ENCODE data around the gene RBM17.
"Not testable (repeated sequence)": the region's sequence is repeated elsewhere in the genome, so short reads cannot be mapped to it uniquely, and the experiment has no call there.

The RBM17 gene, protein sequence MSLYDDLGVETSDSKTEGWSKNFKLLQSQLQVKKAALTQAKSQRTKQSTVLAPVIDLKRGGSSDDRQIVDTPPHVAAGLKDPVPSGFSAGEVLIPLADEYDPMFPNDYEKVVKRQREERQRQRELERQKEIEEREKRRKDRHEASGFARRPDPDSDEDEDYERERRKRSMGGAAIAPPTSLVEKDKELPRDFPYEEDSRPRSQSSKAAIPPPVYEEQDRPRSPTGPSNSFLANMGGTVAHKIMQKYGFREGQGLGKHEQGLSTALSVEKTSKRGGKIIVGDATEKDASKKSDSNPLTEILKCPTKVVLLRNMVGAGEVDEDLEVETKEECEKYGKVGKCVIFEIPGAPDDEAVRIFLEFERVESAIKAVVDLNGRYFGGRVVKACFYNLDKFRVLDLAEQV

DNA sequence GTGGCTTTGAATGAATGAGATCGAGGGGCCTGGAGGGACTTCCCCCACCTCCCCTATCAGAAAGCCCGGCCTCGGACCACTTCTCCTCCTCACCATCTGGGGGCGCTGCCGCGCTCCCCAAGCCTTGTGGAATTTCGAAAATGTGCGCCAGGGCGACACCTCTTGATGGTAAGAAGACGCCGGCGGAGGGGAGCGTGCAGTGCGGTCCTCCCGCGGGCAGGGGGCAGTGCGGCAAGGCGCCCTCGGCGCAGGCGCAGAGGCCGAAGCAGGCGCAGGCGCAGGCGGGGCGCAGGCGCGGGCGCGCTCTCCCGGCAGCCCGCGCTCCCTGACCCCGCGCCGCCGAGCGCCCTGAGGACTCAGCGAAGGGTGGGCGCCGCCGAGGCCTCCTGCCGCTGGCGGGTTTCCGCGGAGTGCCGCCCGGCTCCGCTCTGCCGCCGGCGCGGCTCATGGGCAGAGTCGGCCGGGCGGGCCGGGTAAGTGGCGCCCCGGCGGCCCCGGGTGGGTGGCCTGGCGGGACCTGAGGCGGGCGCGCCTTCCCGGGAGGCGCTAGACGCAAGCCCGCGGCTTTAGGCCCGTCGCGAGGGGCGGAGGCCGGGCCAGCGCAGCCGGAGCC is at the start of gene RBM17:
TSS of gene RBM17 (plus strand) at position 314 of the 613 bp plus-strand sequence. CDS start 8,032 bp downstream, outside the sequence.
- DNase-seq: peak; percentile 100

DNA sequence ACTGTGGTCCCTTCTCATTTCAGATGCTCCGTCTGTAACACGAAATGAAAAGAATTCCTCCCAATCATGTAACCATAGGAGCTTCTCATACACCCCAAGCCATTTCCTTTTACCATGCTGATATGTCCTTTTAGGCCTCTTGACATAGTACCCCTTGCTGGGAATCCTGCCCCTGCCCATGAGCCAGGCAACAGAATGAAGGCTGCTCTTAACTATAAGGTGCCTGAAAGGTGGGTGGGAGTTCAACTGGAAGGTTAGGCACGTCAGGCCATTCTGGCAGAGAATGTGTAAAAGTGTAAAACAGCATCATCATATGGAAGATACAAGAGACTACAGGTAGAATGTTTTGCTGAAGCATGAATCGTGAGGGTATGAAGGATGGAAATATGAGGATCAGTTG is 49.1 kb upstream of the RBM17 start:
- no peak for DNase-seq

DNA sequence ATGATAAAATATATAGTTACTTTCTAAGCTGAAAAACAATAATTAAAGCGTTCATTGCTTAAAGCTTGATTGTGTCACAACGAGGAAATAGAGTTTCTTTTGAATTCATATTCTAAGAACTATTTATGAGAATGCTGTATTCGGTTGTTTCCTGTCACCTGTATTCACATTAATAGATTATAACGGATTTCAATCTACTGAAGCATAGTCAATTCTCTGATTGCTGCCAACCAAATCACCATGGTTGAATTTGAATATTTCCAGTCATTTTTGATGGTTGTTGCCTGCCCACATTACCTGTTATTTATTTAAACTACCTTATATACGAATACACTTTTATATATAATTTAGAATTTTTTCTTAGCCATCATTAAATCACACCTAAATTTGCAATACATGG is 48.6 kb upstream of the RBM17 start:
- DNase-seq: no peak

DNA sequence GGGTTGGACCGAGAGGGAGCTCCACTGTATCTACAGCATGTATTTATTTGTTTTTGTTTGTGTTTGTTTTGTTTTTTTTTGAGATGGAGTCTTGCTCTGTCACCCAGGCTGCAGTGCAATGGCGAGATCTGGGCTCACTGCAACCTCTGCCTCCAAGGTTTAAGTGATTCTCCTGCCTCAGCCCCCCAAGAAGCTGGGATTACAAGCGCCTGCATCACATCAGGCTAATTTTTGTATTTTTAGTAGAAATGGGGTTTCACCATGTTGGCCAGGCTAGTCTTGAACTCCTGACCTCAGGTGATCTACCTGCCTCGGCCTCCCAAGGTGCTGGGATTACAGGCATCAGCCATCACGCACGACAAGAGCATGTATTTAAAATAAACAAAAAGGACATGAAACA is 45.5 kb upstream of the RBM17 start:
- not testable (repeated sequence) for DNase-seq

DNA sequence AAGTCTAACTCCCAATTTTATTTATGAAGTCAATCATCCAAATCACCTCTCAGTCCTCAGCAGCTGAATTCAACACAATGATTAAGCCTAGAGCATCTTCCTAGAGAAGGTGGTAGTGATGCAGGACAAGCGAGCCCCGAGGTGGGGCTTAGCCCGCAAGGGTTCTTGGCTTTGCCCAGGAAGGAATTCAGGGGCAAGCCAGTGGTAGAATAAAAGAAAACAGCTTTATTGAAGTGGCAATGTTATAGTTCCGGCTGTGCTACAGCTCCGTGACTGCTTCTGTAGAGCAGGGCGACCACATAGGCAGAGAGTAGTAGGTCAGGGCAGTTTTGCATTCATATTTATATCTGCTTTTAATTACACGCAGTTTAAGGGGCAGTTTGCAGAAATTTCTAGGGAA is 44.8 kb upstream of the RBM17 start:
- DNase-seq: no peak

DNA sequence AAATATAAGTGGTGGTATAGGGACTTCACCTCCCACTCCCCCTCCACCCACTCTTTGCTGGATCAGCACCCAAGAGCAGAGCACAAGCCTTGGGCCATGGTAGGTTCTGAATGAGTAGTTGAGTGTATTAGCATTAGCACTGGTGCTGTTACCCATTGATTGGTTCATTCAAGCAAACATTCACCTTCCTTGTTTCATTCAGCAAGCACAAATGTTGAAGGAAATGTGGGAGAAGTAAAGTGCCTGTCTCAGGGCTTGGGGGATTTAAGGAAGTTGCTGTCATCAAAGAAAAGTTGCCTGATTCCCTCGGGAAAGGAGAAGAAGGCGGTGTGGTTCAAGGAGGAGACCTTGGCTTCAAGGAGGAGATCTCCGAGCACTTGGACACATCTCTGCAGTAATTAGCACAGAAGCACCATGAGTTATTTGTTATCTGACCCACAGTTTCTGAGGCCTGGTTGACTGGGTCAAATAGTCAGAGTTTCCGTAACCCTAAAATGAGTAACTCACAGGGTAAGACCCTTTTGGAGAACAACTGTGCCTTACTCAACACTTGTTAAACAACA is 44.0 kb upstream of the RBM17 start:
- DNase-seq: no peak

DNA sequence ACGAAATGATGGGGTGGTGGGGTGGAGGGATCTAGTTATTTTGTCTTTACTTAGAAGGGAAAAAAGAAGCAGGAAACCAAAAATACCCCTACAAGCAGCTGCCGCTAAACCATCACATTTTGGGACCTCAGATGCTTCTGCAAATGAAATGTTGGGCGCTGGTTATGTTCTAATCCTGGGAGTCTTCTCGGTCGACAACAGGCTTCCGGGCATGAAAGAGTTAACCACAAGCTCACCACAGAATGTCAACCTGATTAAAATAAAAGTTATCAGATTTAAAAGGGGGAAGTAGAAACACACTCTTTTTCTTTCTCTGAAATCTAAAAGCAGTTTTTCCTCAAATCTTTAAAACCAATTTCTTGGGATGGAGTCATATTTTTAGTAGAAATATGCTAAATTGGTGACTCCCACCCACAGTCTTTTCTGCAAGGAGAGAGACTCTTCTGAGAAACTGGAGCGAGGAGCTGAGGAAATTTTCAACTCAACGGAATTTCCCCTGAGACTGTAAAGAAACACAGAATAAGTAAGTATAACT is 43.5 kb upstream of the RBM17 start:
- peak; percentile 16 for DNase-seq

DNA sequence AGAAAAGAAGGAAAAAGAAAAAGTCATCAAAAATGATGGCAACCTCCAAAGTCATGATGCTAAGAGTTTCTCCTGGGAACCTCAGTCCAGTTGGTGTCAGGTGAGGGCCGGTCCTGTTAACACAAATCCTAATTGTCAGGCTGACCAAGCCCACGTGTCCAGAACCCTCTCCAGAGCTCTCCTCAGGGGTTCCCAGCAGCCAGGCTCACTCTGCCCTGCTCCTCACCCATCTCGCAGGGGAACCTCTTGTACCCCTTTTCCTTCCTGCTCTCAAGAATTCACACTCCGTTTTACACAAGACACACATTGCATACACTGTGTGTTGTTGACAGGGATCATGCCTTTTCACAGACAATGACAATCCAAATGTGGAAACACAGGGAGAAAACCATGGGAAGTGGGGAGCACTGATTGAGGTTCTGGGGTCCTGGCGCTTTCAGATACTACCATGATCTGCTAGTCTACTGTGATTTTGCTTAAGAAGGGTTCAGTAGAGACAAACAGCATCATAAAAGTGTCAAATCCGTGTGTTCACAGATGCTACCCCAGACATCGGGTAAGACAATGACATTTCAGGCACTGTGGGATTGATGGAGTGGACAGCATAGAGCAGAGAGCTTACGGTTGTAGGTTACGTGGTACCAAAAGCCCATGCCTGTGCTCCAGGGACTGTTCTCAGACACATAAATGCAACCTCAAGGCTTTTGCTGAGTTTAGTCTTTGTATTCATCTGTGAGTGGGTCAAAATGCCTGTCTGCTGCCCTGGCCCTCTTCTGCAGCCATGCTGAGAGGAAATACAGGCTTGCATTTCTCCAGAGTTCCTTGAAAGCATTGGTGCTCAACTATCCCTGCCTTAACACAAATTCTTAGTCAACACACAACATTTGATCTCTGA is 42.7 kb upstream of the RBM17 start:
- DNase-seq: peak; percentile 18

DNA sequence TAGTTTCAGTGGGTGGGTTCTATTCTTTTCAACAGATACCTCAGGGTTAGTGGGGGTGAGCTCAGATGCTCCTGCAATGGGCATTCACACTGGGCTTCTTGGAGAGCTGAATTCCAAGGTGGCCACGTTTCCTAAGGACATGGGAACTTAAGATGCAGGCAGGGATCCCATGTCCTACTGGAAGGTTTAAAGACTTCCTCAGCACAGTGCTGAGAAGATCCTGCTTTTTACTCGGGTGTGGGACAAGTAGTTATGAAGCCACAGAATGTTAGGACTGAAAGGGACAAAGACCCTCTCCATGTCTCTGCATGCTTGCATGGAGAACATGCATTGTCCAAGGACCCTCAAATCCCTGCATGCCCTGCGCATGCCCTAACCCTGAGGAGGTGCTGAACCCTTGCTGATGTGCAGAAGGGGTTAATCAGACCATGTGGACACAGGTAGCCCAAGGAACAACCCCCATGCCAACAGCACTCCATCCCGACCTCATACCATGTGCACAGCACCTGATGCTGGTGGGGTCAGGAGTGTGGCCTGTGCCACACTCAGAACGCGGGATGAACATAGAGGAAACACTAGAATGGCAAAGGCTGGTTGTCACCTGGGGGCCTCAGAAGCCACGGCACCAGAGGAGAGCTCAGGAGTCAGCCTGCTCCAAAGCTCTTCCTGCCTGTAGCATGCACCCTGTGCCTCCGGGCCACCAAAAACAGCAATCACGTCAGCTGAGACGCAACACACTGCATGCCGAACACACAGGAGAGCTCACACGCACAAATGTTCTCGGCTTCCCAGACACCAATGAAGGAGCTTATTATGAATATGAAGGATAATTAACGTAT is 41.8 kb upstream of the RBM17 start:
- DNase-seq: peak; percentile 19

DNA sequence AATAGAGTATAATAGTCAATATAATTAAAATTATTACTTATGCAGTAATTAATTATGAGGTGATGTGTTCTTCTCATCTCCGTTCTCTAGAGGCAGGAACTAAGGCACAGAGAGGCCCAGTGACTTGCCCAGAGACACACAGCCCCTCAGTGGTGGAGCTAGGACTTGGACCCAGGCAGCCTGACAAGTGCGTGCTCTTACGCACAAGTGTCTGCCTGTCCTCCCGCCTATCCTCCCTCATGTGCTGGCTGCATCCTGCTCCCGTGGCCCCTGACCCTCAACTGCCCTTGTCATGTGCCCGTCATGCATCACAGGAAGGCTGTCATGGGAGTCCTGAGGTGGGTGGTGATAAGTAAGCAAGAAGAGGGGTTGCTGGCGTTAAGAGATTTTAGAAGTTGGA is 41.0 kb upstream of the RBM17 start:
- DNase-seq: peak; percentile 17

DNA sequence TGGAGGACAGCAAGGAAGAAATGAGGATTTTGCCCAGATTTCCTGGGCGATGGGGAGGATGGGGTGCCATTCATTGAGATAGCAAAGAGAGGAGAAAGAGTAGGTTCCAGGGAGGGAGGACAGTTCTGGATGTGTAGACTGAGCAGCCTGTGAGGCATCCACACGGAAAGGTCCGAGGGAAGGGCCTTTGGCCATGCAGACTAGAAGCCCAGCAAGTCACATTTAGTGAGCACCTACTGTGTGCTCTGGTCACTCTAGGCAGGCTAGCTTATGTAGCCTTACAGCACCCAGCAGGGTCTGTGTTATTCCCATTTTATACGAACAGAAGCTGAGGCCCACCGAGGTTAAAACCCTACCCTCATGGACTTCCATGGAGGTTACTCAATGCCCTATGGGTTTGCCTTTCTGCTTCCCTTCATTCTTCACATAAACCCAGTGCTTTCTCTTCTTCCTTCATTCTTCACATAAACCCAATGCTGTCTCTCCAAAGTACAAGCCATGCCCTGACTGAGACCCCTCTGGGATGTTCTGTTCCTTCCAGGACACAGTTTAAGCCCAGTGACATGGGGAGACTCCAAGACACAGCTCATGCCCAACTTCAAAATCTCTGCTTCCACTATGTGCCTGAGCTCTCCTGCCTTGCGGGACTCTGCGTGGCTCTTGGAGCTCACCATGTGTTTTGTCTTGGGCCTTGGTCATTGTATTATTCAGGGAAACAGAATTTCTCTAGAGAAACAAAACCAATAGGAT is 40.4 kb upstream of the RBM17 start:
- peak; percentile 12 for DNase-seq

DNA sequence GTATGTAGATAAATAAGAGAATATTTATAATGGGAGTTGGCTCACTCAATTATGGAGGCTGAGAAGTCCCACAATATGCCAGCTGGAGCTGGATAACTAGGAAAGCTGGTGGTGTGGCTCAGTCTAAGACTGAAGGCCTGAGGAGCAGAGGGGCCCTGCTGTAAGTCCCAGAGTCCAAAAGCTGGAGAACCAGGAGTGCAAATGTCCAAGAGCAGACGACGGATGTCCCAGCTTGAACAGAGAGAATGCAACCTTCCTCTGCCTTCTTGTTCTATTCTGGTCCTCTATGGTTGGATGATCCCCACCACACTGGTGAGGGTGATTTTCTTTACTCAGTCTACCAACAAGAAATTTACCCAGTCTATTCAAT is 39.8 kb upstream of the RBM17 start:
- DNase-seq: peak; percentile 14

DNA sequence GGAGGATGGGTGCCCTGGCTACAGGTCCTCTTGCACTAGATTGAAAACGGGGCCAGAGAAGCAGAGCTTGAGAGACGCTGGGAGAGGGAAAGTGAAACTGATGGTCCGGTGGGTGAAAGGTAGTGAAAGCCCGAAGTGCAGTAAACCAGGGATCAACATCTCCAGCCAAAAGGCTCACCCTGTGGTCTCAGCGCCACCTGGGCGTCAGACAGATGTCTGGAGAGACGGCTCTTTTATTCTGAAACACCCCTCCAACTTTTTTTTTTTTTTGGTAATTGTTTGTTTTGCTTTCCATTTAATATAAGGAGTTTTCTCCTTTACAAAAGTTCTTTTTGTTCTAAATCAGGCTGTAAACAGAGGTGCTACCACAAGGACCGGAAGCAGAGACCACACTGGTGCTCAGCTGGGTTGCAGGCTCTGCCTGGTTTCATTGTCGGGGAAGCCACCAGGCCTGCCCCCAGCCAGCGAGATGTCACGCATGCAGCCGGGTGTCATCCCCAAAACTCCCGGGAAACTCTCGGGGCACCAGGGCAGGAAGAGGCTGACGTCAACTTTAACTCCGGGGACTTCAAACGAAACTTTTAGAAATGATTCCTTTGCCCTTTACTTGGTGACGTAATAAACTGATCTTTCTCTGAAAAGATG is 37.9 kb upstream of the RBM17 start:
- DNase-seq: peak; percentile 87

DNA sequence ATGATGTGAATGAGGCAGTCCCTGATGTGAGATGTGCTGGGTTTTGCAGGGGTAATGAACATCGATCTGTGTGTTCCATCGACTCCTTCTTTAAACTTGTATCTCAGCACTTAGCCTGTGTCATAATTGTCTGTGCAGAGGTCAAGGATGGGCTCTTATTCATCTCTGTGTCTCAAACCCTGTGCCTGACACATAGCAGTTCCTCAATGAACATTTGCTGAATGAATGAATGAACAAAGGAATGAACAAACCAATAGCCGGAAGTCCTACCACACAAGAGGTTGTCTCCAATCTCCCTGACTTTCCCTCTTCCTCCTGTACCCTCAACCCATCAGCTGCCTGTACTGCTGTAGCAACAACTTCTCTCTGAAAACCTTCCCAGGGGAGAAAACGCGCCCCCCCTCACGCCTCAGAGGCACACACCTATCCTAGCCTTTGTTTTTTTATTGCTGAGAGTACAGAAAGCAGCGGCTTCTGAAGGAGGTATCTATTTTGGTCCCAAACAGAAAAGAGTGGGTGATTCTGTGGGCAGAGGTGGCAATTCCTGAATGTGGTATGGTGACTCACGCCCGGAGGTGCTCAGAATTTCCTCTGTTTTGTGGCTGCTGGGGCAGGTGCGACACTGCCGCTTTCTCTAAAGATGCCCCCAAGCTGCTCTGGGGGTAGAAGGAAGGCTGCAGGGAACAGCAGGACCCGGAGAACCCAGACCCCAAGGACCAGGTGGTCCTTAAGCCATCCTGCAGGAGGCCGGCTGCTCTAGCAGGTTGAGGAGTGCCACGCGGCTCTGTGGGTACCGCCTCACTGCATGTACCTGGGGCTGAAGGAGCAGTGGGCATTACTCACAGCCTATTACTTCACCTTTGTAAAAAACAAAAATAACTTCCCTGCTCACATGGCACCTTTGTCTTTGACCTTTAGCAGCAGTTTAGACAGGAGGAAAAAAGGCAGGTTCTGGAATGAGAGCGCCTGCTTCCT is 36.3 kb upstream of the RBM17 start:
- DNase-seq: peak; percentile 80

DNA sequence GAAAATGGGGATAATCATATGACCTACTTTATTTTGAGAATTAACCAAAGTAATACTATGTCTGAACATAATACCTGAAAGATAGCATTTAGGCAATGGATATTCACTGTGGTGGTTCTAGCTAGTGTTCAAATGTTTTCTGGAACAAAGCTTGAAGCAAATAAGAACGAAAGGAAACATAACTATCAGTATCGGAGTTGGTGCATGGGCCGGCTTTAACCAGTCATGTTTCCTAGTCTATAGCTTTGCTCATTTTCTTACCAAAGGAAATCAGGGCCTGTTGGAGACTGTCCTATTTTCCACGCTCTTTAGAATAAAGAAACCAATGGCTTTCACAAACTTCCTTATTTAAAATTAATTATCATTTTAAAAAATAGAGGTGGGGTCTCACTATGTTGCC is 35.5 kb upstream of the RBM17 start:
- DNase-seq: no peak

DNA sequence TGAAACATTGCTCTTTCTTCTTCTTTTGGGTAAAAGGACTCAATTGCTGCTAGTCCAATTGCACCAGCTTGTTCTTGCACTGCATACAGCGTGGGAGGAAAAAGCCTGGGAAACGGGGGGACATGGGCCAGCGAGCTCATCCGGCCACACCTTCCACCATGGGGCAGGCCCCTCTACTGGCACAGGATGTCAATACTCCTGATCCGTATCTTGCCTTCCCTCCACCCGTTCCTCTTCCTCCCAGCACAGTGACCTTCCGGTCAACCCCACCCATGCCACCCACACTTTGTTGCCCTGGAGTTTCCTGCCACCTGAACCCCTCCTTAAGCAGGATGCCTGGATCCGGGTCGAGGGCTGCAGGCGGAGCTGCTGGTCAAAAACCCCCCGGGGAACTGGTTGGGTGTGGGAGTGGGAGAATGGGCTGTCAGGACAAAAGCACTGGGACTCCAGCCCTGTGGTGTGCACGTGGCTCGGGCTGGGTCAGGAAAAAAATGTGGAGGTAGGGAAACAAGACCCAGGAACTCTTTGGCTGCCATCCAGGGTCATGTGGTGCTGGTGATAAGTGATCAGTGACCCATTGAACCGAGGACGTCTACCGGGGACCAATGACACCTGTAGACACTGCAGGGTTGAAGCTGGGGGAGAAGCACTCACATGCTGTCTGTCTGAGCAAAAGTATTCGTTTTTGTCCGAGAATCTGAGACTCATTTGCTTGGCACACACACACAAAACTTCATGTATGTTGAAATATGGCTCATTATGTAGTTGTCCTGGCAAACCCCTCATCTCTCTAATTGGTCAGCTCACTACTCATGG is 34.8 kb upstream of the RBM17 start:
- DNase-seq: no peak

DNA sequence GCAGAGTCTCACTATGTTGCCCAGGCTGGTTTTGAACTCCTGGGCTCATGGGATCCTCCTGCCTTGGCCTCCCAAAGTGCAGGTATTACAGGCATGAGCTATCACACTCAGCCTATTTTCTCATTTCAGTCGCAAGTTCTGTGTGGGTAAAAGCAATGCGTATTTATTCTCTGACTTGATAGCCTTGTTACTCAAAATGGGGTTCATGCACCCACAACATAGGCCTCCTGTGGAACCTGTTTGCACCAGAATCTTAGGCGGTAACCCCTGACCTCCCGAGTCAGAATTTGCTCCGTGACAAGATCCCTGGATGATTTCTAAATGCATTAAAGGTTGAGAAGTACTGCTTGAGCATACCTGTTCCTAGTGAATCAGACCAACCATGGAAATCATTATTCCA is 34.0 kb upstream of the RBM17 start:
- no peak for DNase-seq

DNA sequence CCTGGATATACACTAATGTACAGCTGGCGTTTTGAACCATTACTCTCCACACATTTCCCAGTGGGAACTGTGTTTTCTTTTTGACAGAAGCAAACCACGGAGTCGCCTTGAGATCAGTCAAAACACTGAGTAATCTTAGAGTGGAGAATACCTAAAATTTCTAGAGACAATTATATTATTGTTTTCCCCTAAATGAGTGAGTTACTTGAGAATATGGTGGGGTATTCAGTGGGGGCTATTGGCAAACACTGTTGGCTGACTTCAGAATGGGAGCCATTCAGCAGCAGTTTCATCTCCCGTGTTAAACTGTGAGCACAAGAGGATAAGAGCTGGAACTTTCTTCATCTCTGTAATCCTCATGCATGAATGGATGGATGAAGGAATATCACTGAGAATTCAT is 32.9 kb upstream of the RBM17 start:
- DNase-seq: no peak
